Lung (tissue), 12 donors: ENCODE data around the gene CDKN2B-AS1. TPM values are rescaled to one million over a fixed set of nuclear protein-coding genes. Genes with fewer than 3 reads are reported as not detected.

Source experiments
- ATAC-seq: fragments of 200-7000 bp; cut with Tn5 transposase; one replicate; pipeline ENCODE4 v1.9.1; 2020; ENCODE audit warnings: moderate number of reproducible peaks; ENCODE audit not compliant: insufficient read depth, low FRiP score
- DNase-seq, 3 donors: peaks; one replicate each; pipeline ENCODE4 v3.0.0-alpha.2; 2013 to 2017
- H3K27ac ChIP-seq, 2 donors: one replicate each; pipeline ENCODE4 v1.5.1; 2013; ENCODE audit warnings: mild to moderate bottlenecking in 2 of 2, moderate library complexity in 2 of 2, control low read depth in 1 of 2, inconsistent platforms in 1 of 2, low read depth in 1 of 2, low read length in 1 of 2
- H3K27me3 ChIP-seq, 3 donors: one replicate each; pipeline ENCODE4 v1.5.1; 2013; ENCODE audit warnings: low read length in 2 of 3; ENCODE audit not compliant: control insufficient read depth in 3 of 3, insufficient read depth in 3 of 3
- H3K36me3 ChIP-seq, 4 donors: one replicate each; pipeline ENCODE4 v1.5.1; 2013; ENCODE audit warnings: low read length in 4 of 4, mild to moderate bottlenecking in 1 of 4, moderate library complexity in 1 of 4; ENCODE audit not compliant: control insufficient read depth in 4 of 4, insufficient read depth in 4 of 4
- H3K4me1 ChIP-seq, 5 donors: one replicate each; pipeline ENCODE4 v1.5.1; 2013; ENCODE audit warnings: low read length in 5 of 5, mild to moderate bottlenecking in 2 of 5, moderate library complexity in 1 of 5; ENCODE audit not compliant: control insufficient read depth in 5 of 5, insufficient read depth in 5 of 5
- H3K4me3 ChIP-seq: one replicate; pipeline ENCODE4 v1.5.1; 2013; ENCODE audit warnings: mild to moderate bottlenecking, control low read depth, moderate library complexity
- H3K9ac ChIP-seq, 2 donors: one replicate each; pipeline ENCODE4 v1.5.1; 2013; ENCODE audit warnings: low read length in 2 of 2, control low read depth in 1 of 2; ENCODE audit not compliant: insufficient read depth in 1 of 2
- H3K9me3 ChIP-seq, 4 donors: one replicate each; pipeline ENCODE4 v1.5.1; 2013; ENCODE audit warnings: low read length in 3 of 4, mild to moderate bottlenecking in 1 of 4, moderate library complexity in 1 of 4; ENCODE audit not compliant: control insufficient read depth in 4 of 4, insufficient read depth in 3 of 4
- WGBS, 2 donors: extraction: QIAGEN DNeasy Blood & Tissue Kit; methylation state at CpG; one replicate each; pipeline ENCODE4 v1.1.7; 2013; 5-methylcytosine and 5-hydroxymethylcytosine counted together
- polyA plus RNA-seq, 2 donors: library from polyadenylated mRNA; stranded (reverse); fragments of 200-250 nt; gene quantifications; one replicate each; pipeline ENCODE4 v1.2.1, GENCODE V29; 2013
- total RNA-seq, 2 donors: library from RNA; depleted of rRNA in 1 of 2; stranded (reverse); fragments of >200 nt in 1 of 2; gene quantifications; one replicate each; pipeline ENCODE4 v1.2.1, GENCODE V29; 2014 to 2021
- TF ChIP-seq, protein P1 (sequence below): IDR thresholded peaks from 2 replicates; pipeline ENCODE4 v1.5.1; 2012; ENCODE audit warnings: mild to moderate bottlenecking; ENCODE audit errors: control extremely low read depth, extremely low read depth
- donor health status: control.
- donor health status: control.
- donor health status: Bipolar disorder and iron deficiency.
- donor health status: healthy.
- donor health status: DM: yes; HTN: yes; CAD: no.

CDKN2B-AS1 gene
- total and polyA plus RNA-seq, 4 donors: 0.32 to 1.2 (median 0.59) TPM

DNA sequence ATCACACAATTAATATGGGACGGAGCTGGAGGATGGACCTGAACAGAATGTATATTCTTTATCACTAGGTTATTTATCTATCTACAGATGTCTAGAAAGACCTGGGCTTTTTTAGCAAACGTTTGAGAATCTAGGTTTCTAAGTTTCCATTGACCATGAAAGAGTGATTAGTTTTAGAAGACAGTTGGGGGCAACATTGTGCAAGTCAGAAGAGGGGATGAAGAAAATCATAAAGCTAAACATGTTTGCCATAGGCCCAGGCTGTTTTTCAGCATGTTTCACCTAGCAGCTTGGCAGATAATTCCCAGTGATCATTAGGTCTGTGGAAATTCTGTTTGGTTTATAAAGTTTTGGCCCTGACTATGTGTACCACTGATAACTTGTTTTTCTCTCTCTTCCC lies 58.6 kb downstream of the CDKN2B-AS1 start:
- Histone ChIP-seq H3K36me3 (no peaks in the 10 kb centered on the region), H3K27me3 (no peaks in the 10 kb centered on the region), H3K4me1 (no peaks in the 10 kb centered on the region), H3K27ac (no peak overlapping the region), H3K4me3 (no peak overlapping the region), H3K9ac (no peak overlapping the region), H3K9me3 (no peaks in the 10 kb centered on the region)
- DNase-seq (no peak), ATAC-seq (no peak)
- 60 to 61% methylated on average over 2 of the region's 2 CpGs for WGBS, 2 donors
- TF ChIP-seq, protein P1, sequence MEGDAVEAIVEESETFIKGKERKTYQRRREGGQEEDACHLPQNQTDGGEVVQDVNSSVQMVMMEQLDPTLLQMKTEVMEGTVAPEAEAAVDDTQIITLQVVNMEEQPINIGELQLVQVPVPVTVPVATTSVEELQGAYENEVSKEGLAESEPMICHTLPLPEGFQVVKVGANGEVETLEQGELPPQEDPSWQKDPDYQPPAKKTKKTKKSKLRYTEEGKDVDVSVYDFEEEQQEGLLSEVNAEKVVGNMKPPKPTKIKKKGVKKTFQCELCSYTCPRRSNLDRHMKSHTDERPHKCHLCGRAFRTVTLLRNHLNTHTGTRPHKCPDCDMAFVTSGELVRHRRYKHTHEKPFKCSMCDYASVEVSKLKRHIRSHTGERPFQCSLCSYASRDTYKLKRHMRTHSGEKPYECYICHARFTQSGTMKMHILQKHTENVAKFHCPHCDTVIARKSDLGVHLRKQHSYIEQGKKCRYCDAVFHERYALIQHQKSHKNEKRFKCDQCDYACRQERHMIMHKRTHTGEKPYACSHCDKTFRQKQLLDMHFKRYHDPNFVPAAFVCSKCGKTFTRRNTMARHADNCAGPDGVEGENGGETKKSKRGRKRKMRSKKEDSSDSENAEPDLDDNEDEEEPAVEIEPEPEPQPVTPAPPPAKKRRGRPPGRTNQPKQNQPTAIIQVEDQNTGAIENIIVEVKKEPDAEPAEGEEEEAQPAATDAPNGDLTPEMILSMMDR: no peak

DNA sequence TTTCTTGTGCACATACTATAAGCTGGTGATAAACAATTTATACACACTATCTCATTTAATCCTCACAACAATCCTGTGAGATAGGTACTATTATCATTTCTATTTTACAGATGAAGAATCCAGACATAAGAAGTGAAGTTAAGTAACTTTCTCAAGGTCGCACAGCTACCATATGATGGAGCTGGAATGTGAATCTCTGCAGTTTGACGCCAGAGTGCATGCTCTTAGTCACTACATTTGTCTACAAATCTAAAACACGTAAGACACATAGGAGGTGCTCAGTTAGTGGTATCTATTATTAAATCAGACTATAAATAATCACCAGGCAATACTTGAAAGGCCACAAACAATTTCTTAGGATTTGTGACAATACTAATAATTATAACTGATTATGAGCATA lies 59.5 kb downstream of the CDKN2B-AS1 start:
- Histone ChIP-seq H3K27ac (no peak overlapping the region), H3K9me3 (no peaks in the 10 kb centered on the region), H3K36me3 (no peaks in the 10 kb centered on the region), H3K9ac (no peak overlapping the region), H3K4me3 (no peak overlapping the region), H3K27me3 (no peaks in the 10 kb centered on the region), H3K4me1 (no peaks in the 10 kb centered on the region)
- ATAC-seq (no peak), DNase-seq (no peak)
- WGBS, 2 donors: 93% methylated on average over 3 of the region's 3 CpGs
- TF ChIP-seq, protein P1: no peak

DNA sequence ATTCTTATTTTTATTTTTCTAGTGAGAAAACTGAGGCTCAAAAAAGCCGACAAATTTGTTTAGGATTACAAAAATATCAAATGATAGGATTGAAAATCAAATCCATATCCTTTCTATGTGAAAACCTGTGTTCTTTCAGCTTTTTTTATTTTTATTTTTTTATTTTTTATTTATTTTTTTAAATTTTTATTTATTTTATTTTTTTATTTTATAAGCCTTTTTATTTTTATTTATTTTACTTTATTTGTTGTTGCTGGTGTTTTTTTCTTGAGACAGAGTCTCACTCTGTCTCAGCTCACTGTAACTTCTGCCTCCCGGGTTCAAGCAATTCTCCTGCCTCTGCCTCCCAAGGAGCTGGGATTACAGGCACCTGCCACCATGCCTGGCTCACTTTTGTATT lies 59.9 kb downstream of the CDKN2B-AS1 start:
- Histone ChIP-seq H3K36me3 (no peaks in the 10 kb centered on the region), H3K4me3 (no peak overlapping the region), H3K9ac (no peak overlapping the region), H3K9me3 (no peaks in the 10 kb centered on the region), H3K27ac (no peak overlapping the region), H3K27me3 (no peaks in the 10 kb centered on the region), H3K4me1 (no peaks in the 10 kb centered on the region)
- TF ChIP-seq, protein P1: no peak
- ATAC-seq (no peak), DNase-seq (no peak)
- 96 to 100% methylated on average over 2 of the region's 2 CpGs for WGBS, 2 donors

DNA sequence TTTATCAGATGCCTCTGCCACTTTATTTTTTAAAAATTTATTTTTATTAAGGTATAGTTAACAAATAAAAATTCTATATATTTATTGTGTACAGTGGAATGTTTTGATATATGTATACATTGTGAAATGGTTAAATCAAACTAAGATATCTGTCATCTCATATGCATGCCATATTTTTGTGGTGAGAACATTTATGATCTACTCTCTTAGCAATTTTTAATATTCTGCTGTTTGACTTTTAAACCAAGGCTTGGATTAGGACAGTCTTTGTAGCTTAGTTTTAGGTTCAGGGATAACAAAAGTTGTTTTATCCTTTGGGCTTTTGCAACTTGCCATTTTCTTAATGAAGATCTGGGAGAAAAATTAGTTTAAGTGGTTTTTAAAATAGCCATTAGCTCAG lies 60.5 kb downstream of the CDKN2B-AS1 start:
- TF ChIP-seq, protein P1: no peak
- no peak for DNase-seq
- H3K27ac ChIP-seq: no peak overlapping the region
- no peak overlapping the region for H3K4me3 ChIP-seq
- H3K9me3 ChIP-seq: no peaks in the 10 kb centered on the region
- no peaks in the 10 kb centered on the region for H3K4me1 ChIP-seq
- no peak overlapping the region for H3K9ac ChIP-seq
- no peak for ATAC-seq
- no peaks in the 10 kb centered on the region for H3K27me3 ChIP-seq
- H3K36me3 ChIP-seq: no peaks in the 10 kb centered on the region
